Vagina (tissue), 2 donors: ENCODE data around the gene USP32.

Experiments used
- POLR2A ChIP-seq, 2 donors: fragments of 450-650 bp; IDR thresholded peaks; one replicate each; pipeline ENCODE4 v1.6.1; 2017; ENCODE audit warnings: antibody characterized with exemption in 2 of 2, mild to moderate bottlenecking in 2 of 2, moderate library complexity in 2 of 2
- TF ChIP-seq, protein P1 (sequence below), 3 experiments: fragments of 450-650 bp in 2 of 3; fragments of 200-600 bp in 1 of 3; sonication (generic) in 1 of 3; IDR thresholded peaks; one replicate each; pipeline ENCODE4 v1.5.1; 2017 to 2019; ENCODE audit warnings: antibody characterized with exemption in 3 of 3, mild to moderate bottlenecking in 2 of 3, moderate library complexity in 2 of 3

DNA sequence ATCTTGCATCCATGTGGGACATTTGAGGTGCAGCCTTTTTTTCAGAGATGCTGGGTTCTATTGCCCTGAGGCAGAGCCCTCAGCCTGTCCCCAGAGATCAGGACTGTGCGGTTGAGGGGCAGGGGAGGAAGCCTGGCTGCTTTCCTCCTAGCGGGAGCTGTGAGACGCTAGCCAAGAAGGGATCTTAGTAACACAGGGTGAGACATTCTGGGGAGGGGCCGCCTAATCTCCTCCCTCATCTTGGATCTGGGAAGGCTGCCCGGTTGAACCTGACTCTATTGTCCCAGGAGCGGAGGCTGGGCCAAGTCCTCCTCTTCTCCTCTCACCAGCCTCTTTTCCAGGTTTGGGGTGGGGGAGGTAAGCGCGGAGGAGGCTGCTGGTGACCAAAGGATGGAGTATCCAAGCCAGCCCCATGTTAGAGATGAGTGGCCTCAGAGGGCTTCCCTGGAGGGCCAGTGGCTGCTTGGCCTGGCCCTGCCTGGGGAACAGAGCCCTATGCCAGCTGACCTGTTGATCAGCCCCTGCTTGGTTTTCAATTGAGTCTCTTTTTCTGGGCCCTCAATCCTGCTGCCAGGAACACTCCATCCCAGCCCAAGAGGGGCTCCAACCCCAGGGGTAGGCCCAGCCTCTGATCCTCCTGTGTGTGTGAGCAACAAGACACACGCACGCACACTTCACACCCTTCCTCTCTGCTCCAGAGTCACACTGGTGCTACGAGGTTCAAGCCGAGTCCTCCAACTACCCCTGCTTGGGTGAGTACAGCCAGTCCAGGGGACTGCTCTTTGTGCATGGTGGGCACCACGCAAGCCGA, 237.1 kb downstream of the USP32 start:
- TF ChIP-seq, protein P1, sequence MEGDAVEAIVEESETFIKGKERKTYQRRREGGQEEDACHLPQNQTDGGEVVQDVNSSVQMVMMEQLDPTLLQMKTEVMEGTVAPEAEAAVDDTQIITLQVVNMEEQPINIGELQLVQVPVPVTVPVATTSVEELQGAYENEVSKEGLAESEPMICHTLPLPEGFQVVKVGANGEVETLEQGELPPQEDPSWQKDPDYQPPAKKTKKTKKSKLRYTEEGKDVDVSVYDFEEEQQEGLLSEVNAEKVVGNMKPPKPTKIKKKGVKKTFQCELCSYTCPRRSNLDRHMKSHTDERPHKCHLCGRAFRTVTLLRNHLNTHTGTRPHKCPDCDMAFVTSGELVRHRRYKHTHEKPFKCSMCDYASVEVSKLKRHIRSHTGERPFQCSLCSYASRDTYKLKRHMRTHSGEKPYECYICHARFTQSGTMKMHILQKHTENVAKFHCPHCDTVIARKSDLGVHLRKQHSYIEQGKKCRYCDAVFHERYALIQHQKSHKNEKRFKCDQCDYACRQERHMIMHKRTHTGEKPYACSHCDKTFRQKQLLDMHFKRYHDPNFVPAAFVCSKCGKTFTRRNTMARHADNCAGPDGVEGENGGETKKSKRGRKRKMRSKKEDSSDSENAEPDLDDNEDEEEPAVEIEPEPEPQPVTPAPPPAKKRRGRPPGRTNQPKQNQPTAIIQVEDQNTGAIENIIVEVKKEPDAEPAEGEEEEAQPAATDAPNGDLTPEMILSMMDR (IDR thresholded peaks at IDR 0.05): no peak
- no peak for TF ChIP-seq POLR2A (IDR thresholded peaks at IDR 0.05)
